Measurements from ENCODE around the gene RNPEP.
"Not testable (repeated sequence)": the region's sequence is repeated elsewhere in the genome, so short reads cannot be mapped to it uniquely, and the experiment has no call there.

The RNPEP gene

DNA sequence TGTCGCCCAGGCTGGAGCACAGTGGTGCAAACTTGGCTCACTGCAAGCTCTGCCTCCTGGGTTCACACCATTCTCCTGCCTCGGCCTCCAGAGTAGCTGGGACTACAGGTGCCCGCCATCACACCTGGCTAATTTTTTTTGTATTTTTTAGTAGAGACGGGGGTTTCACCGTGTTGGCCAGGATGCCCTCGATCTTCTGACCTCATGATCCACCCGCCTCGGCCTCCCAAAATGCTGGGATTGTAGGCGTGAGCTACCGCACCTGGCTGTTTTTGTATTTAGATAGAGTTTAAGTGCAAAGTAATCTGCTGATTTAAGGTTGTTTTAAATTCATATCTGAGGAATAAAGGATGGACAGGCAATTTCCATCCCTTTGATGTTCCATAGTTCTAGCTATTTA, 20.1 kb upstream of the RNPEP start:
- not testable (repeated sequence) for DNase-seq (ENCODE audit: low read depth in 2 of 2)

DNA sequence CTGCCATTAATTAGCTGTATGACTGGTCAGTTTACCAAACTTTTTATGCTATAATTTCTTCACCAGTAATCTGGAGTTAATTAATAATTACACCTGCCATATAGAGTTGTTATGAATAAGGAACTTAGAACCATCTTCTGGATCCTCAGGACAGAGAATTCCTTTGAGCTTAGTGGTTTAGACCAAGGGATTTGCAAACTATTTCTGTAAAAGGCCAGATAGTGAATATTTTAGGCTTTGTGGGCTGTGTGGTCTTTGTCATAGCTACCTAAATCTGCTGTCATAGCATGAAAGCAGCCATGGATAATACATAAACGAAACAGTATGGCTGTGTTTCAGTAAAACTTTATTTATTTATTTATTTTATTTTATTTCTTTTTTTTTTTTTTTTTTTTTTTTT, 18.2 kb upstream of the RNPEP start:
- DNase-seq (ENCODE audit: low read depth in 2 of 2): no peak

DNA sequence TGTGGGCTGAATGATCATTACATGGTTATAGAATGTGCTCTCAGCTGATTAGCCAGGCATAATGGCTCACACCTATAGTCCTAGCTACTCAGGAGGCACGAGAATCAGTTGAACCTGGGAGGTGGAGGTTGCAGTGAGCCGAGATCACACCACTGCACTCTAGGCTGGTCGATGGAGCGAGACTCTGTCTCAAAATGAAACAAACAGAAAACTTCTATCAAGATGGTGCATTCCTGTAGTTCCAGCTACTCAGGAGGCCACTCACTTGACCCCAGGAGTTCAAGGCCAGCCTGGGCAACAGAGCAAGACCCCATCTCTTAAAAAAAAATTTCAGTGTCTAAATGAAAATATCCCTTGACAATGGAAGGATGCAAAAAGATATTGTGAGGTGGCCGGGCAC, 16.3 kb upstream of the RNPEP start:
- no peak for DNase-seq (ENCODE audit: low read depth in 2 of 2)

DNA sequence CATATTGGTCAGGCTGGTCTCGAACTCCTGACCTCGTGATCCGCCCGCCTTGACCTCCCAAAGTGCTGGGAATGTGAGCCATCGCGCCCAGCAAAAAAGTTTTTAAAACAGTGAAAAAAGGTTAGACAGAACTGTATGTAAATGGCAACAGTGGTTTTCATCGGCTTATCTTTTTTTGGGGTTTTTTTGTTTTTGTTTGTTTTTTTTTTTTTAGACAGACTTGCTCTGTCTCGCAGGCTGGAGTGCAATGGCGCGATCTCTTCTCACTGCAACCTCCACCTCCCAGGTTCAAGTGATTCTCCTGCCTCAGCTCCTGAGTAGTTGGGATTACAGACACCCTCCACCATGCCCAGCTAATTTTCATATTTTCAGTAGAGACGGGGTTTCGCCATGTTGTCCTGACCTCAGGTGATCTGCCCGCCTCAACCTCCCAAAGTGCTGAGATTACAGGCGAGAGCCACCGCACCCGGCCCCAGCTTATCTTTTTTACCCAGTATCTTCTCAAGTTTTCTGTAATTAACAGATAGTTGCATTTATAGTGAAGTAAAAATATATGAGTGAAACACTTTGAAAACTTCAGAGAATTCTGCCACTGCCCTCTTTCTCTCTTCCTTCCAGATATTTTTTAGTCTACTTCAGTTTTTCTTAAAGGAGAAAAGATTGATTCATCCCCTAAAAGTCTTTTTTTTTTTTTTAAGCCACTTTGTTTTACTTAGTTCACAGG, 14.1 kb upstream of the RNPEP start:
- DNase-seq (ENCODE audit: low read depth in 2 of 2): no peak

DNA sequence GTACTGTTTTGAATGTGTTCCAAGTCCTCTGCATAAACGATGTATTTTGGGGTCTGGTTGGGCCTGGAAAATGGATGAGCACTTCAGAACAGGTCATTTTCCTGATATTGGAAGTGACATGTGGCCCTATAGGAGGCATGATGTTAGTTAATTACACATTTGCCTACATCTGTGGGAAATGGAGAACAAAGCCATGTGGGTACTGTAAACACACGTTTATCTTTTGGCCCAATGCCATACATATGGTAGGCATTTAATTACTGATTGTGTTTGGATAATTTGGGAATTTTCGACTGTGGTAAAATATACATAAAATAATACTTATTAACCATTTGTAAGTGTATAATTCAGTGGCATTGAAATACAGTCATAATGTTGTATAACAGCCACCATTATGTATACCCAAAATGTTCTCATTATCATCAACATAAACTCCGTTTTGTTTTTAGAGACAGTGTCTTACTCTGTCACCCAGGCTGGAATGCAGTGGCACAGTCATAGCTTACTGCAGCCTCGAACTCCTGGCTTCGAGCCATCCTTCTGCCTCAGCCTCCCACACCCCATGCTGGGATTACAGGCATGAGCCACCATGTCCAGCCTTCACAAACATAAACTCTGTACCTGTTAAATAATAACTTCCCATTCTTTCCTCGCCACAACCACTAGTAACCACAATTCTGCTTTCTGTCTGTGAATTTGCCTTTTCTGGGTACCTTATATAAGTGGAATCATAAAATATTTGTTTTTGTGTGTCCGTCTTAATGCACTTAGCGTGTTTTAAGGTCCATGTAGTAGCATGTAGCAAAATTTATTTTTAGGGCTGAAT, 11.9 kb upstream of the RNPEP start:
- DNase-seq (ENCODE audit: low read depth in 2 of 2): no peak

DNA sequence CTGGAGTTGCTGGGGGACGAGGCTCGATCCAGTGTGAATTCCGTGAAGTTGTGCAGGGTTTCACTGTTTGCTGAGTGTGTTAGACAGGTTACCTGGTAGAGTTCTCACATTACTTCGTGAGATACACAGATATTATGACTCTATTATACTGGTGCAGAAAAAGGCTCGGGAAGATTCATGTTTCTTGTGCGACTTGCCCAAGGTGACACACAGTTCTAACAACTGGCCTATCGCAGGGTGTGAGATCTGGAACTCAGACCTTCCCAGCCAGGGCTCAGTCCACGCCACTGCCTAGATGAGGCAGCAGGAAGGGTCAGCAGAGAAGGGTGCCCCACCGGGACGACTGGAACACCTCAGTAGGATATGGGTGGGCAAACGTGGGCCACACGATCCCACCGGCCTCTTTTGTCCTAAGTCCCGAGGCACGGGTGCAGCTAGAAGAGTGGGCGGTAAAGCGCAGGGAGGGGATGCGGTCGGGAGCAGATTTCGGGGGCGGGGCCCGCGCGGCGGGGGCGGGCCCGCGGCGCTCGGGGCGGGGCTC, 296 bp upstream of the RNPEP start:
- peak; percentile 17 to 61 for DNase-seq (ENCODE audit: low read depth in 2 of 2)

DNA sequence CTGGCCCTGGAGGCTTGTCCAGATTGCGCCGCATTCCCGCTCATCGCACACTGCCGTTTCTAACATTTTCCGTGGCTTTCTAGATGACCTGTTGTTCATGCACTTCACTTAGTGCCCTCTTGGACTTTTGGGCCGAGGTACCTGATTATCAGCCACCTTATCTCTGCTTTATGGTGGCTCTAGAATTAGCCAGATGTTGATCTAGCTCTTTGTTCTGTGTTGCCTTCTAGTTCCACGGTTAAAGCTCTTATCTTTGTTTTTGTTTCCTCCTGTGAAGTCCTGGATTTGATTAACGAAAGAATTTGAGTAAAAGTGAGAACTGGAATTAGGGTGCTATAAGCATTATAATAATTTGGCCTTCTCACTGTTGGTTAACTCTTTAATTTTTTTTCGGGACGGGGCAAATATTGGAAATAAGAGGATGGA, 945 bp downstream of the RNPEP start:
- DNase-seq (ENCODE audit: low read depth in 2 of 2): no peak

DNA sequence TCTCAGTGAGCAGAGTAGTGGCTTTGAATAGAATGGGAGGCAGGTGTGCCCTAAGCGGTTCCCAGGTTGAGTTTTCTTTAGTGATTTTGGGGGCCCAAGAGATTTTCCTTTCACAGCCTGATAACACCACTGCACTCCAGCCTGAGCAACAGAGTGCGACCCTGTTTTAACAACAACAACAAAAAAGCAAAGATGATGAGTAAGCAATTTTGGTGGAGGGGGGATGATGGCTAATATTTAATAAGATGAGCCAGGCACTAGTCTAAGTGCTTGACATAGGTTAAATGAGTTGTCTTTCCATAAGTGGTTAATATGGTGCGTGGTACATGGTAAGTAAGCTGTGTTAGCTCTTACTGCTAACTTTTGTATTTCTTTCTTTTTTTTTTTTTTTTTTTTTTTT, 2.0 kb downstream of the RNPEP start:
- no peak for DNase-seq (ENCODE audit: low read depth in 2 of 2)

DNA sequence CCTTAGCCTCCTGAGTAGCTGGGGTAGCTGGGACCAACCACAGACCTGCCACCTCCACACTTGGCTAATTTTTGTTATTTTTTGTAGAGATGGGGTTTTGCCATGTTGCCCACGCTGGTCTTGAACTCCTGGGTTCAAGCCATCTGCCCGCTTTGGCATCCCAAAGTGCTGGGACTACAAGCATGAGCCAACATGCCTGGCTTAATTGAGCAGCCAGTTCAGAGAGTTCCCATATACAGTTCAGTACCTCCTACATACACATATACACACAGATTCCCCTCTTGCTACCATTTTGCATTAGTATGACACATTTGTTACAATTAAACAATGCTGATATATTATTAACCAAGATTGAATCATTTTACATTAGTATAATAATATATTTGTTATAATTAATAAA, 2.9 kb downstream of the RNPEP start:
- no peak for DNase-seq (ENCODE audit: low read depth in 2 of 2)

DNA sequence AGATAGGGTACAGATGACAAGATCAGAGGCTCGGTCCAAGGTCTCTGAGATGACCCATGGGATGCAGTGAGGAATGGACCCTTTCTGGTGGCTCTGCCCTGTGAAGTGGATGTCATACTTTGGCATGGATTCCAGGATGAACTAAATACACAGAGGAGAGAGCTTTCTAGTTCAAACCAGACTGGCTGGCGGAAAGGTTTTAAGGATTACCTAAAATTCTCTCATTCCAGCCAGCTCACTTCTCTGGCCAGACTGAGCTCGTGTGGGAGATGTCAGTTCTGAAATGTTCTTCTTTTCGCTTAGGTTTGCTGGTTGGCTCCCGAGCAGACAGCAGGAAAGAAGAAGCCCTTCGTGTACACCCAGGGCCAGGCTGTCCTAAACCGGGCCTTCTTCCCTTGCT, 6.2 kb downstream of the RNPEP start:
- DNase-seq (ENCODE audit: low read depth in 2 of 2): no peak

DNA sequence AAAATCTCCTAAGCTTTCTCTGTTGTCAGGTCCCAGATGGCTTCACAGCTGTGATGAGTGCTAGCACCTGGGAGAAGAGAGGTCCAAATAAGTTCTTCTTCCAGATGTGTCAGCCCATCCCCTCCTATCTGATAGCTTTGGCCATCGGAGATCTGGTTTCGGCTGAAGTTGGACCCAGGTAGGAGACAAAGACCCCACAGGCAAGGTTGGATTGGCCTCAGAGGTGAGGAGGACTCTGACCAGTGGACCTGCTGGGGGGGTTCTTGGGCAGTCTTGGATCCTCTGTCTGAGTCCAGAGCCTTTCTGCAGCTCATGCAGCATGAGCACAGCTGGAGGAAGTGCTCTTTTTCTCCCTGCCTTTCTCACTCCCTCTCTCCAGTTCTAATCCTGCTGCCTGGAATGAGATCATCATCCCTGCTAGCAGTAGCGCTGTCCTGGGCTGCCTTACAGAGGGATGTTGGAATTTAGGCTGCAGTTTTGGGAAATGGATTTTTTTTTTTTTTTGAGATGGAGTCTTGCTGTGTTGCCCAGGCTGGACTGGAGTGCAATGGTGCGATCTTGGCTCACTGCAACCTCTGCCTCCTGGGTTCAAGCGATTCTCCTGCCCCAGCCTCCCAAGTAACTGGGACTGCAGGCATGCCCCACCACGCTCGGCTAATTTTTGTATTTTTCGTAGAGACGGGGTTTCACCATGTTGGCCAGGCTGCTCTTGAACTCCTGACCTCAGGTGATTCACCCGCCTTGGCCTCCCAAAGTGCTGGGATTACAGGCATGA, 7.1 kb downstream of the RNPEP start:
- no peak for DNase-seq (ENCODE audit: low read depth in 2 of 2)

DNA sequence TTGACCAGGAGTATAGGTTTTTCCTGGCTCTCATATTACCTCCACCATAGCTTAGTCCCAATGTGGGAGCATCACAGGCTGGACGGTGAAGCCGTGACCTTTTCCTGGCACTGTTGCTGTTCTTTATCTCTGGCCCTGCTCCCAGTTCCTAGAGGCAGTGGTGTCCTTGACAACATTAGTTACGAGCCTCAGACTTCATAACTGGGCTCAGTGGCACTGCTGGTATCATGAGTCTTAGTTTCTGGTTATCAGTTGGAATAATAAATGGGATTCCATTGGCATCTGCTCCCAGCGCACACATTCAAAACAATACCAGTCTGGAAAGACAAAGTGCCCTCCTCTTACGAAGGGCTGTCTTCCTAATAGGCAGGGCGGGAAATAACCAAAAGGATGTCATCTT, 8.0 kb downstream of the RNPEP start:
- DNase-seq (ENCODE audit: low read depth in 2 of 2): no peak

DNA sequence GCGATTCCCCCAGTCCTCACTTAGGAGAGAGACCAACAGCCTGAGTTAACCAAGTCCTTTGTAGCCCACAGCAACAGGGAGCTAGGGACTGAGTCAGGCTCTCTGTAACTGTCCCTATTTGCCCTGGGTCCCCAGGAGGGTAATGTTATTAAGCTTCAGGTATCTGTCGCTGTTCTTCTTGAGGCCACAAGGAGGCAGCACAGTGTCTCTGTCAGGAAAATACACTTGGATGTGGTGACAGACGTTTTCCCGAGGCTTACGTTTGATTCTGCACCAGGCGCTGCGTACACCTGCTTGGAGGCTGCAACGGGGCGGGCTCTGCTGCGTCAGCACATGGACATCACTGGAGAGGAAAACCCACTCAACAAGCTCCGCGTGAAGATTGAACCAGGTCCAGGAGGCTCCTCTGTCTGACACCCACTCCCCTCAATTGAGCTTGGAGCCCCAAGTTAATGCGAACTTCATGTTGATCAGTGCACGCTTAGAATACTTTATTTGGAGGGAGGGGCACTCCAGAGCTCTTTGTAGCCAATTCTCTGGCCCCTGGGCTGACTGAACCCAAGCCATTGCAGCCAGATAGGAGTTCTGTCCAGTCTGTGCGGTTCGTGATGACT, 17.3 kb downstream of the RNPEP start:
- no peak for DNase-seq (ENCODE audit: low read depth in 2 of 2)

DNA sequence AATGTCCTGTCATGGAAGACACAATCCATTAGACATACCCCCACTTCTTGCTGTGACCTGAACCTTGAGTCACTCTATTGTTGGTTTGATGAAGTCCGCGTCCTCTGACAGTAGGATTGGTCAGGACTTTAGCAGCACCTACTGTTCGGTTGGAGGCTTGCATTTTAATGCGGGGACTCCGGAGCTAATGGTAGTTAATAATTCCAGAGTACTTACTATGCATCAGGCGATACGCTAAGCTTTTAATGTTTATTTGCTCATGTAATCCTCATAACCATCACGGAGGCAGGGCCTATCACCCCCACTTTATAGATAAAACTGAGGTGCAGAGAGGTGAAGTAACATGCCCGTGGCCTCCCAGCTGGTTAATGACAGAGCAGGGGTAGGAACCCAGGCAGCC, 20.1 kb downstream of the RNPEP start:
- DNase-seq (ENCODE audit: low read depth in 2 of 2): no peak

DNA sequence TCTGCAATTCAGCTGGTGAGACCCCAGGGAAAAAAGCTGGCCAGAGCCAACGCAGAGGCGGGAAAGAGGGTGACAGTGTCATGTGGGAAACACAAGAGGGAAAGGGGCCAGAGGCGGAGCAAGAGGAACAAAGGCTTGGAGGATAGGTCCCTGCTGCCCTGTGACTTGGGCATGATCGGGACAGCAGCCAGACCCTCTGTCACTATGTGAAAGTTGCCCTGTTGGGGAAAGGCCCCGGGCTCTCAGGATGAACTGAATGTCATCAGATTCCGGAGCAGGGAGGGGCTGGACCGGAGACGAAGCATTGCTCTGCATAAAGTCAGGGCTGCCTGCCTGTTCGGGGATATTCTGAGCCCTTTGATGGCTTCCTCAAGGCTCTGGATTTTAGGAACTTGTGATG, 22.3 kb downstream of the RNPEP start:
- no peak for DNase-seq (ENCODE audit: low read depth in 2 of 2)

DNA sequence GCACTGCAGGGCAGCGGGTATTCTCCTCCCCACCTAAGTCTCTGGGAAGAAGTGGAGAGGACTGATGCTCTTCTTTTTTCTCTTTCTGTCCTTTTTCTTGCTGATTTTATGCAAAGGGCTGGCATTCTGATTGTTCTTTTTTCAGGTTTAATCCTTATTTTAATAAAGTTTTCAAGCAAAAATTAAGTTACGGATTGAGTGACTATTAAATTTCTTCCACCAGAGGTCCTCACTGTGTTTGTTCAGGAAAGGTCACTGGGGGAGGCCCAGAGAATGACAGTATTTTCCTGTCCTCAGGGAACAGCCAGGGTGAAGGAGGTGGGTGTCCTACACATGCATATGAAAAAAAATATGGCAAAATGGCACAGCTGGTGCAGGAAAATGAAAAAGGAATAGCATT, 23.5 kb downstream of the RNPEP start:
- DNase-seq (ENCODE audit: low read depth in 2 of 2): no peak

DNA sequence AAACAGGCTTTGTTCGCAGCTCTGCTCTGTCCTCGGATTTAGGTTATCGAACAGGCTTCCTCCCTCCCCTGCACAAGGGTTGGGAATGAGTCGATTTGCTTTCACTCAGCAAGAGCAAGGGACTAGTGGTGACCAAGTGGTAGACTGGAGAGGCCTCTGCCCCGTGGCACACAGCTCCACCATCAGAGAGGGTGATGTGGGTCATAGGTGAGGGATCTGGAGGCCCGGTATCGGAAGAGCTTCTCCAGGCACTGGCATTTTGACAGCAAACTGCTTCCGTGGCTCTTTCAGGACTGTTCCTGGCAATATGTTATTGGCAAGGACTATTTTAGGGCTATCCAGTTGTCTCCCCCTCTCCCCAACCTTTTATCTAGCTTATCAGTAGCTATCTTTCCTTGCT, 24.9 kb downstream of the RNPEP start:
- no peak for DNase-seq (ENCODE audit: low read depth in 2 of 2)

DNA sequence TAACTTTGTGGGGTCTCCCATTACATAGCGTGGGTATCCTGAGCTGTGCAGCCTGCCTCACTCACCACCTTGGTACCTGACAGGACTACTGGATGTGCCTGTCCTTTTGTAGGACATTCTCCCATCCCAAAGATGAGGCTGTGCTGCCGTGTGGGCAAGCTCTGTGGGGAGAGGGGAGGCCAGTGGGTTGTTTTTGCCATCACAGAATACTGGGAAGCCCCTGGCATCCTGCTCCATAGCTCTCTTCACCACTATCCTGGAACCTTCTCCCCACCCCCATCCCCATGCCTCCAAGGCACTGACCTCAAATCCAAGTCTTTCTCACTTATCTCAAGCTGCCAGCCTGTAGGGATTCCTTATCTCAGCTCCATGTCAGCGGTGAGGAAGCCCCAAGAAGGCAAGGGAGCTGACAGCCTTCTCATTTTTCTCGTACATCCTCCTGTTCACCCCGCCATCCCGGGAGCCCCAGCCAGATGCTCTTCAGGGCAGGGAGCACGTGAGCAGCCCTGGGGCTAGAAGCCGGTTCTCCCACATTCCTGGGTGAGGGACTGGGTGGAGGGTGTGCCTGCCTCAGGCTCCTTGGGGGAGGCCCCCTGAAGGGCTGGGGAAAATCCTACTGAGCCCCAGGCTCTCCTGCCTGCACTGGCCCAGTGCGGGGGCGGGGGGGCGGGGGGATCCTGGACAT, 25.5 kb downstream of the RNPEP start:
- no peak for DNase-seq (ENCODE audit: low read depth in 2 of 2)

DNA sequence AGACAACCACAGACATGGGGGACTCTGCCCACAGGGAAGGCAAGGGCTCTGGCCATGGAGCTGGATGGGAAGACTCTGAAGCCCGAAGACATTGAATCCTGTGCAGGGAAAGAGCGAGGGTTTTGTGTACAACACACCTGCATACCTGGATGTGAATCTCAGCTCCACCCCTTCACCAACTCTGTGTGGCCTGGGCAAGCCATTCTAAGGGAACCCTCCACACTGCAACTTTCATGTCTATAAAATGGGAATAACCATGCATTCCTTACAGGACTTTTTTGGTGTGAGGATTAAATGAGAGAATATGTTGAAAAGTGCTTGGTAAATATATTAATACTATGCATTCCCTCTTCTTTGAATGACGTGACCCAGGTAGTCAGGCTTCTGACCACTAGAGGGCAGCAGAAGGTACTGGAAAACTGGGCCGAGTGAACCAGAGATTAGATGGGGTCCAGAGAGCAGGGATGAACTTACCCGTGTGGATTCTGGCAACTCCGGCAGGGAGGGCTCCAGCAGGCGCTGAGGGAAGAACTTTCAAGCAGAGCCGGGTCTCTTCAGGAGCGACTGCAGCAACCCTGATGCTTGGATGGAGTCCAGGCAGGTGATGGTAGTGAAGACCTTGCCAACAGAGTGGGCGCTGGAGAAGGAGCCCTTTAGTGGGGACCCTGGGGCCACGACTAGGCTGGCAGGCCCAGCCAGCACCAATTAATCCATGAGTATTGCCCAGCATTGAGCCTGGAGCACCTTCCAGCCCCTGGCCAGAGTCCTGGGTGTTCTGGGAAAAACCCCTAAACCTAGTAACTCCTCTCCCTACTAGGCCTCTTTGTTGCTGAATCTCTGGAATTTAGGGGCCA, 27.1 kb downstream of the RNPEP start:
- DNase-seq (ENCODE audit: low read depth in 2 of 2): peak; percentile 13 to 43

Data from stimulated activated CD4-positive, alpha-beta T cell treated with anti-CD3 and anti-CD28 coated beads, Interleukin-15, amount 100 ng/mL, for 48 hours (primary cell).